Peyer's patch (tissue), 4 donors: ENCODE results near the gene PTPRF. TPM values are rescaled to one million over a fixed set of nuclear protein-coding genes. Genes with fewer than 3 reads are reported as not detected.

Experiments
- DNase-seq, 3 donors: peaks; one replicate each; pipeline ENCODE4 v3.0.0-alpha.2; 2017 to 2019
- H3K27ac ChIP-seq, 4 donors: fragments of 200-600 bp; sonication (generic); one replicate each; pipeline ENCODE4 v1.5.1; 2016 to 2019
- H3K27me3 ChIP-seq, 2 donors: fragments of 200-600 bp; sonication (generic); one replicate each; pipeline ENCODE4 v1.5.1; 2019
- H3K36me3 ChIP-seq, 3 donors: fragments of 200-600 bp; sonication (generic); one replicate each; pipeline ENCODE4 v1.5.1; 2016 to 2019
- H3K4me1 ChIP-seq, 4 donors: fragments of 200-600 bp; sonication (generic); one replicate each; pipeline ENCODE4 v1.5.1; 2016 to 2019
- H3K4me3 ChIP-seq, 4 donors: fragments of 200-600 bp; sonication (generic); 1 replicate in 3 of 4; 2 replicates in 1 of 4; pipeline ENCODE4 v1.5.1; 2016 to 2019; ENCODE audit warnings: mild to moderate bottlenecking in 1 of 4
- H3K9me3 ChIP-seq, 4 donors: fragments of 200-600 bp; sonication (generic); one replicate each; pipeline ENCODE4 v1.5.1; 2016 to 2019; ENCODE audit warnings: mild to moderate bottlenecking in 1 of 4
- POLR2A ChIP-seq, 2 donors: fragments of 450-650 bp; IDR thresholded peaks; one replicate each; pipeline ENCODE4 v1.5.1; 2017; ENCODE audit warnings: antibody characterized with exemption in 2 of 2, mild to moderate bottlenecking in 2 of 2, moderate library complexity in 2 of 2
- total RNA-seq, 4 donors: library from RNA; depleted of rRNA; stranded (reverse); fragments of >200 nt; gene quantifications; one replicate each; pipeline ENCODE4 v1.1.0, GENCODE V29; 2016
- TF ChIP-seq, protein P1 (sequence below), 6 experiments: fragments of 450-650 bp in 4 of 6; fragments of 200-600 bp in 2 of 6; sonication (generic) in 1 of 6; IDR thresholded peaks; one replicate each; pipeline ENCODE4 v1.5.1; 2017 to 2019; ENCODE audit warnings: antibody characterized with exemption in 6 of 6, mild to moderate bottlenecking in 3 of 6, moderate library complexity in 1 of 6

PTPRF gene
- total RNA-seq, 4 donors from 2014 or later, result 149 to 613 (median 528) TPM

- no peak overlapping the region for H3K4me3 ChIP-seq
- H3K9me3 ChIP-seq, result no peaks in the 10 kb centered on the region
- peak overlapping the region in 1 of 4 donors; percentile 37 for H3K27ac ChIP-seq
- H3K27me3 ChIP-seq, result no peaks in the 10 kb centered on the region
- TF ChIP-seq, protein P1, sequence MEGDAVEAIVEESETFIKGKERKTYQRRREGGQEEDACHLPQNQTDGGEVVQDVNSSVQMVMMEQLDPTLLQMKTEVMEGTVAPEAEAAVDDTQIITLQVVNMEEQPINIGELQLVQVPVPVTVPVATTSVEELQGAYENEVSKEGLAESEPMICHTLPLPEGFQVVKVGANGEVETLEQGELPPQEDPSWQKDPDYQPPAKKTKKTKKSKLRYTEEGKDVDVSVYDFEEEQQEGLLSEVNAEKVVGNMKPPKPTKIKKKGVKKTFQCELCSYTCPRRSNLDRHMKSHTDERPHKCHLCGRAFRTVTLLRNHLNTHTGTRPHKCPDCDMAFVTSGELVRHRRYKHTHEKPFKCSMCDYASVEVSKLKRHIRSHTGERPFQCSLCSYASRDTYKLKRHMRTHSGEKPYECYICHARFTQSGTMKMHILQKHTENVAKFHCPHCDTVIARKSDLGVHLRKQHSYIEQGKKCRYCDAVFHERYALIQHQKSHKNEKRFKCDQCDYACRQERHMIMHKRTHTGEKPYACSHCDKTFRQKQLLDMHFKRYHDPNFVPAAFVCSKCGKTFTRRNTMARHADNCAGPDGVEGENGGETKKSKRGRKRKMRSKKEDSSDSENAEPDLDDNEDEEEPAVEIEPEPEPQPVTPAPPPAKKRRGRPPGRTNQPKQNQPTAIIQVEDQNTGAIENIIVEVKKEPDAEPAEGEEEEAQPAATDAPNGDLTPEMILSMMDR (IDR thresholded peaks at IDR 0.05), result no peak
- no peak for TF ChIP-seq POLR2A (IDR thresholded peaks at IDR 0.05)
- no peak for DNase-seq
- H3K4me1 ChIP-seq, result no peaks in the 10 kb centered on the region
- H3K36me3 ChIP-seq, result peaks cover 0 to 54% (median 0%) of the 10 kb centered on the region in 3 donors
Observed at GRCh38 chr1:43572084-43572483, 41.4 kb downstream of the PTPRF start.

- Histone ChIP-seq H3K4me1 (no peaks in the 10 kb centered on the region), H3K9me3 (no peaks in the 10 kb centered on the region), H3K27ac (peak overlapping the region in 1 of 4 donors; percentile 37), H3K36me3 (peaks cover 0 to 54% (median 0%) of the 10 kb centered on the region in 3 donors), H3K27me3 (no peaks in the 10 kb centered on the region), H3K4me3 (no peak overlapping the region)
- TF ChIP-seq, protein P1 (IDR thresholded peaks at IDR 0.05), result no peak
- no peak for TF ChIP-seq POLR2A (IDR thresholded peaks at IDR 0.05)
- DNase-seq, result no peak
Observed at GRCh38 chr1:43572538-43572937, 41.9 kb downstream of the PTPRF start.

DNA sequence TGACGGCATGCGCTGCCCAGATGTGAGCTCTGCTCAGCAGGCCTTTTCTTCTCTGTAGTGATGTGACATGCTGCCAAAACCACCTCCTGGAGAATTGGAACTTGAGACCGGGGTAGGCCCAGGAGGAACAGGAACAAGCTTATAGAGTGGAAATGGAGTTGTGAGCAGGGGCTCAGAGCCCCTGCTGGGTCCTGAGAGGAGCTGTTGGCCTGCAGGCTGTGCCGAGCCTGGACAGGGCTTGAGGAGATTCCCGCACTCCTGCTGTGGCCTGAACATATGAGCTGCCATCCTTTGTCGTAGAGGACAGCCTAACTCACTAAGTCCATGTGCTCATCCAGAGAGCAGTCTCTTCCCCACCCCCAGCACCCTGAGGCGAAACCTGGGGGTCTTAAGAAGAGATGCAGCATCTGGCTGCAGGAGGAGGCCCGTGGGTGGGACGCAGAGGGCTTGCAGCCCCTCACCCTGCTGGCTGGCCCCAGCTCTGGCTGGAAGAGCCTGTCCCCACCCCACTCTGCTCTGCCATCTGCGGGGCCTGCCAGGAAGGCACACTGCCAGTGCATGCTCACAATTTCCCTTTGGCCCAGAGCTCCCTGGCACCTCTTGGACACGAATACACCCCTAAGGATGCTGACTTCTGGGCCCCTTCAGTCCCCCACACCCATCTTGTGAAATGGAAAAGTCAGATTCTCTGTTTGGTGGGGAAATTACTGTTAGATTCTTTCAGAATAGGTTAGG, 42.5 kb downstream of the PTPRF start:
- TF ChIP-seq POLR2A (IDR thresholded peaks at IDR 0.05), result no peak
- TF ChIP-seq, protein P1 (IDR thresholded peaks at IDR 0.05), result no peak
- no peaks in the 10 kb centered on the region for H3K4me1 ChIP-seq
- no peaks in the 10 kb centered on the region for H3K9me3 ChIP-seq
- H3K27me3 ChIP-seq, result no peaks in the 10 kb centered on the region
- H3K27ac ChIP-seq, result no peak overlapping the region
- DNase-seq, result no peak
- H3K36me3 ChIP-seq, result peaks cover 0 to 60% (median 0%) of the 10 kb centered on the region in 3 donors
- no peak overlapping the region for H3K4me3 ChIP-seq

DNA sequence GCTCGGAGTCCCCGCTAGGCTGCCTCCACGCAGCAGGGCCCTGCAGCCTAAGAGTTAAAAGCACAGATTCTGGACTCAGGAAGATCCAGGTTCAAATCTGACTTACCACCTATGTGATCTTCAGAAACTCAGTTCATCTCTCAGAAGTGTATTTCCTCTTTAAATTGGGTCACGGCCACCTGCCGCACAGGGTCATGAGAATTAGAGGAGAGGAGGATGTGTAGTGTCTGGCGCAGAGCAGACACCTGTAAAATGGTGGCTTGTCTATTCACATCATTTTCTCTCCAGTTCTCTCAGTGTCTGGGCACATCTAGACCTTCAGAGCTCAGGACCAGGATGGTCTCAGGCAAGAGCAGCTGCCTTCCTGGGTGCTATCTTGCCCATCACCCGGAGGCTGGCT, 45.8 kb downstream of the PTPRF start:
- no peak for DNase-seq
- no peaks in the 10 kb centered on the region for H3K27me3 ChIP-seq
- no peak overlapping the region for H3K27ac ChIP-seq
- TF ChIP-seq, protein P1 (IDR thresholded peaks at IDR 0.05), result no peak
- TF ChIP-seq POLR2A (IDR thresholded peaks at IDR 0.05), result no peak
- peaks cover 0 to 56% (median 0%) of the 10 kb centered on the region in 3 donors for H3K36me3 ChIP-seq
- no peaks in the 10 kb centered on the region for H3K9me3 ChIP-seq
- H3K4me3 ChIP-seq, result no peak overlapping the region
- peaks cover 0 to 7% (median 0%) of the 10 kb centered on the region in 4 donors for H3K4me1 ChIP-seq

DNA sequence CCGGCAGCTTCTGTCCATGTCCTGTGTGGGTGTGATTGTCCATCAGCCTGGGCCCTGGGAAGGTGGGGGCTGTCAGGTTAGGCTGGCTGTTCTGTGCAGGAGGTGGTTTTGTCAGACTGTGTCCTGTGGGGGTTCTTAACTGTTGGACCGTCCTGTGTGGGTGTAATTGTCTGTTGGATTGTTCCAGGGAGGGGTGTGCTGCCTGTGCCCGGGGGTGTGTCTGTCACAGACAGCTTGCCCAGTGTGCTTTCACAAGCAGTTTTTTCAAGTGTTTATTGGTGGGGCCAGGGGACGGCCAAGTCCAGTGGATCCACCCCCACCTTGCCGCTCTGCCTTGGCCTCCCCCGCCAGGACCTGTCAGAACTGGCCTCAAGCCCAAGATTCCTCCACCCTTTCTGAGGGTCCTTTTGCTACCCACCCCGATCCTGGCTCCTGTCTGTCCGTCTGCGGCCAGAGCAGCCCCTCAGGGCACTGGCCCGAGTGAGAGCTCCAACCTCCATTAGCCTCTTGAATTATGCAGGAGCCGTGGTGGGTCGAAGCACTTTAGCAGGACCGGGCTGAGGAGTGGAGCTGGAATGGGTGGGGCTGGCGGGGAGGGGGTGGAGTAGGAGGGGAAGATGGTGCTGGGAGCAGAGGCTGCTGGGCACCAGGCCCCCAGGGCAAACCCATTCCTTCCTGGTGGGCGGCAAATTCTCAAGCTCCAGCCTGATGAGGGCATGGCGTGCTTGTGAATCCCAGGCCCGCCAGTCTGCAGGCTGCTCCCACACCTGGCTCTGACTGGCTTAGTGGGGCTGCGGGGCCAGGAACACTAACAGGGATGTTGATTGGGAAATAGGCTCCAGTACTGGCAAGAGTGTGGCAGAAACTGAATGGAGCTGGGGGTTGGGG, 47.2 kb downstream of the PTPRF start:
- Histone ChIP-seq H3K9me3 (no peaks in the 10 kb centered on the region), H3K27ac (no peak overlapping the region), H3K27me3 (no peaks in the 10 kb centered on the region), H3K36me3 (peaks cover 0 to 55% (median 0%) of the 10 kb centered on the region in 3 donors), H3K4me3 (no peak overlapping the region), H3K4me1 (peaks cover 0 to 21% (median 1%) of the 10 kb centered on the region in 4 donors)
- TF ChIP-seq POLR2A (IDR thresholded peaks at IDR 0.05), result no peak
- TF ChIP-seq, protein P1 (IDR thresholded peaks at IDR 0.05), result no peak
- DNase-seq, result no peak
